DOHH2 (cell line): Measurements from ENCODE around the gene GDF7.

Experiments used
- CTCF ChIP-seq: fragments of 200-600 bp; sonication (generic); IDR thresholded peaks from one replicate; pipeline ENCODE4 v1.5.1; 2014; ENCODE audit warnings: antibody characterized with exemption, mild to moderate bottlenecking, low read depth, low read length; ENCODE audit not compliant: poor library complexity, severe bottlenecking
- EZH2phosphoT487 ChIP-seq: fragments of 200-600 bp; sonication (generic); IDR thresholded peaks from 2 replicates; pipeline ENCODE4 v1.6.1; 2017; ENCODE audit warnings: borderline replicate concordance, mild to moderate bottlenecking, antibody characterized with exemption, low read length, moderate library complexity, mixed read lengths

GRCh38 chr2:20626392-20626697 is 40.6 kb upstream of the GDF7 start:
- TF ChIP-seq CTCF (no peak), EZH2phosphoT487 (no peak)
